Right lobe of liver (tissue), 6 donors: Measurements from ENCODE around the gene CADM2. TPM values are rescaled to one million over a fixed set of nuclear protein-coding genes. Genes with fewer than 3 reads are reported as not detected.

Experiments
- ATAC-seq, 4 donors: fragments of 200-7000 bp; cut with Tn5 transposase; one replicate each; pipeline ENCODE4 v1.9.1; 2020; ENCODE audit warnings: mild to moderate bottlenecking in 4 of 4, moderate library complexity in 4 of 4
- DNase-seq, 3 donors: peaks; one replicate each; pipeline ENCODE4 v3.0.0-alpha.2; 2020
- H3K27ac ChIP-seq, 3 donors: fragments of 200-600 bp; one replicate each; pipeline ENCODE4 v1.8.0; 2022
- H3K27me3 ChIP-seq, 2 donors: fragments of 200-600 bp; one replicate each; pipeline ENCODE4 v1.8.0; 2022
- H3K36me3 ChIP-seq, 4 donors: fragments of 200-600 bp; sonication (generic) in 1 of 4; one replicate each; pipeline versions ENCODE4 v1.5.1 to v1.8.0; 2017 to 2022; ENCODE audit warnings: control low read depth in 1 of 4
- H3K4me1 ChIP-seq, 4 donors: fragments of 200-600 bp; sonication (generic) in 1 of 4; one replicate each; pipeline versions ENCODE4 v1.5.1 to v1.8.0; 2017 to 2022; ENCODE audit warnings: control low read depth in 1 of 4
- H3K4me3 ChIP-seq, 3 donors: fragments of 200-600 bp; one replicate each; pipeline ENCODE4 v1.8.0; 2022
- H3K9me3 ChIP-seq, 4 donors: fragments of 200-600 bp; sonication (generic) in 1 of 4; one replicate each; pipeline versions ENCODE4 v1.5.1 to v1.8.0; 2017 to 2022; ENCODE audit warnings: control low read depth in 1 of 4
- POLR2A ChIP-seq: fragments of 450-650 bp; IDR thresholded peaks from one replicate; pipeline ENCODE4 v1.6.1; 2017; ENCODE audit warnings: antibody characterized with exemption, mild to moderate bottlenecking
- WGBS: methylation state at CpG from one replicate; pipeline ENCODE4 v1.1.6; 2018; ENCODE audit warnings: low coverage, low lambda C conversion rate; ENCODE audit not compliant: insufficient coverage; ENCODE audit errors: missing lambda C conversion rate; 5-methylcytosine and 5-hydroxymethylcytosine counted together
- intact Hi-C, 2 donors: fragments of 100-400 bp; cut with DNase I; formaldehyde crosslinking; loops; one replicate each; pipeline versions ENCODE4 v1.11.2 to v1.14.1; 2022
- total RNA-seq, 6 experiments: library from RNA; depleted of rRNA in 2 of 6; stranded (reverse); fragments of >200 nt in 2 of 6; fragmentation: NEBNext Ultra II Directional in 3 of 6; extraction: Animal tissue kit (Norgen Biotek cat#: 25700) in 3 of 6; gene quantifications; one replicate each; pipeline versions ENCODE4 v1.1.0 to v1.2.4, GENCODE V29; 2016 to 2023
- TF ChIP-seq, protein P1 (sequence below), 4 donors: fragments of 200-600 bp in 3 of 4; fragments of 450-650 bp in 1 of 4; IDR thresholded peaks; one replicate each; pipeline versions ENCODE4 v1.5.1 to v1.8.0; 2016 to 2022; ENCODE audit warnings: antibody characterized with exemption in 4 of 4, mild to moderate bottlenecking in 2 of 4
- donor health status: DM: no; HTN: yes; CAD: no.
- donor health status: DM: no; HTN: no; CAD: no.
- donor health status: DM: no; HTN: no; CAD: no.
- donor health status: DM: no; HTN: yes; CAD: no.
- donor health status: DM: no; HTN: yes; CAD: no.

The CADM2 gene
- total RNA-seq, 6 experiments from 2014 or later, result under 0.01 to 1.7 (median 0.15) TPM

DNA sequence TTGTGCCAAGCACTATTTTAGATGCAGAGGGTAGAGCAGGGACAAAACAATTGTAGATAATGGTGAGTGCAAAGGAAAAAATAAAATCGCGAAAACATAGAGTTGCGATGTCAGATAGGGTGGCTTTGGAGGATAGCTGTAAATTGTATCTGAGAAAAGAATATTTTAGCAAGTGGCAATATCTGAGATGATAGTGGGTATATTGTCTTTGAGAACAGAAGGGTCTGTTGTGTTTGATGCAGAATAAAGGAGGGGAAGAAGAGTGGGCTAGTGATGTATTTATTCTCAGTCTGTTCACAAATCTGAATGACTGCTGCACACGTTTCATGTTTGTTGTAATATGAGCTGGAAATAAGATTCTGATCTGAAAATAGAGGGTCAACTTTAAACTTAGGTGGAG lies 396.8 kb downstream of the CADM2 start:
- Histone ChIP-seq H3K4me1 (no peaks in the 10 kb centered on the region), H3K27ac (no peak overlapping the region), H3K4me3 (no peak overlapping the region), H3K27me3 (no peaks in the 10 kb centered on the region), H3K9me3 (no peaks in the 10 kb centered on the region), H3K36me3 (no peaks in the 10 kb centered on the region)
- TF ChIP-seq, protein P1, sequence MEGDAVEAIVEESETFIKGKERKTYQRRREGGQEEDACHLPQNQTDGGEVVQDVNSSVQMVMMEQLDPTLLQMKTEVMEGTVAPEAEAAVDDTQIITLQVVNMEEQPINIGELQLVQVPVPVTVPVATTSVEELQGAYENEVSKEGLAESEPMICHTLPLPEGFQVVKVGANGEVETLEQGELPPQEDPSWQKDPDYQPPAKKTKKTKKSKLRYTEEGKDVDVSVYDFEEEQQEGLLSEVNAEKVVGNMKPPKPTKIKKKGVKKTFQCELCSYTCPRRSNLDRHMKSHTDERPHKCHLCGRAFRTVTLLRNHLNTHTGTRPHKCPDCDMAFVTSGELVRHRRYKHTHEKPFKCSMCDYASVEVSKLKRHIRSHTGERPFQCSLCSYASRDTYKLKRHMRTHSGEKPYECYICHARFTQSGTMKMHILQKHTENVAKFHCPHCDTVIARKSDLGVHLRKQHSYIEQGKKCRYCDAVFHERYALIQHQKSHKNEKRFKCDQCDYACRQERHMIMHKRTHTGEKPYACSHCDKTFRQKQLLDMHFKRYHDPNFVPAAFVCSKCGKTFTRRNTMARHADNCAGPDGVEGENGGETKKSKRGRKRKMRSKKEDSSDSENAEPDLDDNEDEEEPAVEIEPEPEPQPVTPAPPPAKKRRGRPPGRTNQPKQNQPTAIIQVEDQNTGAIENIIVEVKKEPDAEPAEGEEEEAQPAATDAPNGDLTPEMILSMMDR (IDR thresholded peaks at IDR 0.05), result no peak
- no peak for TF ChIP-seq POLR2A
- 65% methylated on average over 4 of the region's 4 CpGs for WGBS
- intact Hi-C loops, result no loop called here
- no peak for ATAC-seq
- DNase-seq, result no peak

DNA sequence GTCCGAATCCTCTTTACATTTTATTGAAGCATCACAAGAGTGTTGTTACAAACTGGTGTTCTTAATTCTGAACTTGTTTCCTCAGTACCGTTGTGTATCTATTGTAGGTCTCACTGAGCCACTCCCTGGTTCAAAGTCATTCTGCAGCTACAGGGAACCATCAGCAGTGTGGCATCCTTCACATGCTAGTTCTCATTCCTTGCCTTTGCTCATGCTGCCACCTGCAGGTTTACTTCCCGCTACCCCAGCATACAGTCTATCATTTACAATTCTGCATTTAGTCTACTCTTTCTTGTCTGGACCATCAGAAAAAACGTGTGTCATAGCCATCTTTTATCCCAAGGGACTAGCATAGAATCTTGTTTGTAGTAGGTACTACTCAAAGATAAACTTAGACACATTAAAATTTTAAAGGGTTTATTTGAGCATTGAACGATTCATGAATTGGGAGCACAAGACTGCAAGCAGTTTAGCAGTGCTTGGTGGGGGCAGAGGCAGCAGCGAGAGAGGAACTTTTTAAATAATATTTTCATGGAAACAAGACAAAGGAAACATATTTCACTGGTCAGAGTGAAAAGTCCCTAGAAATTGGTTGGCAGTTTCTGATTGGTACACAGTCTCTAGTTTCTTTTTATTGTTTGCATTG lies 402.1 kb downstream of the CADM2 start:
- 14% methylated on average over 6 of the region's 6 CpGs for WGBS
- peak; percentile 91 to 96 (median 94) for ATAC-seq
- TF ChIP-seq, protein P1 (IDR thresholded peaks at IDR 0.05), result peak; percentile 51 to 59 (median 56)
- no peak for TF ChIP-seq POLR2A
- DNase-seq, result peak in 2 of 3 donors; percentile 31 to 63
- Histone ChIP-seq H3K36me3 (no peaks in the 10 kb centered on the region), H3K4me3 (no peak overlapping the region), H3K27me3 (no peaks in the 10 kb centered on the region), H3K4me1 (no peaks in the 10 kb centered on the region), H3K27ac (no peak overlapping the region), H3K9me3 (no peaks in the 10 kb centered on the region)
- intact Hi-C loops, result no loop called here

DNA sequence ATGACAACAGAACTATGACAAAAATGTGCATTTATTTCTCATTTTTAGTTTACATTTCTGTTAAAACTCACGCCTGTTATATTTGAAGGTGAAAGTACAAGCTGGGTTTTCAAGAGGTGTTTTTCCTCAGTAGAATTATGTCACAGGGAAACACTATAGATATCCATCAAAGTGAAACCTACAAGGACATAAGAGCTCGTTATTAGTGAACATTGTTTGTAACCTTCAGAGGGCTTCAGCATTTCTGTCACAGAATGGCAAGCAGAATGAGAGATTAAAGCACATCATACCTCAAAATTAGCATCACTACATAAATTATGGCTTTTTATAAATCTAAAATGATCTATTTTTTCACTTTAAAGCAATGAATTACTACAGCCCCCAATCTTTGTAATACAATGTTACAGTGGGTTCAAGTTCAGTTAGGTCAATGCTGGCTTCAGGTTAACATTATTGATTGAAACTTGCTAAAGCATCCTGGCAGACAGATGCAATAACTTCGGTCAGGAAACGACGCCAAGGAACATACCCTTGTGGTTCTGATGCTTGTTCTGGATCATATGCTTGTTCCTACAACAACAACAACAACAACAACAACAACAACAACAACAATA lies 405.6 kb downstream of the CADM2 start:
- 25% methylated on average over 5 of the region's 5 CpGs for WGBS
- H3K4me3 ChIP-seq, result no peak overlapping the region
- no peaks in the 10 kb centered on the region for H3K27me3 ChIP-seq
- no peak for DNase-seq
- no peaks in the 10 kb centered on the region for H3K4me1 ChIP-seq
- H3K36me3 ChIP-seq, result no peaks in the 10 kb centered on the region
- H3K27ac ChIP-seq, result no peak overlapping the region
- intact Hi-C loops, result no loop called here
- no peaks in the 10 kb centered on the region for H3K9me3 ChIP-seq
- no peak for ATAC-seq
- TF ChIP-seq POLR2A, result no peak
- TF ChIP-seq, protein P1 (IDR thresholded peaks at IDR 0.05), result no peak

DNA sequence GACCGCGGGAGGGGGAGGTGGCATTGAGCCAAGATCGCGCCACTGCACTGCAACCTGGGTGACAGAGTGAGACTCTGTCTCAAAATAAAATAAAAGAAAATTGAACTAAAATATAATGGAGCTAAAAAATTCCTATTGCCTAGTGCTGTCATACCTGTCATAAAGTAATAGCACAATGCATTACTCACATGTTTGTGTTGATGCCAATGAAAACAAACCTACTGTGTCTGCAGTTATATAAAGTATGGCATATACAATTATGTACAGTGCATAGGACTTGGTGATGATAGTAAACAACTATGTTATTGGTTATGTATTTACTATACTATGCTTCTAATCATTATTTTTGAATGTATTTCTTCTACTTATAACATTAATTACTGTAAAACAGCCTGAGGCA lies 411.6 kb downstream of the CADM2 start:
- intact Hi-C loops, result no loop called here
- Histone ChIP-seq H3K9me3 (no peaks in the 10 kb centered on the region), H3K27me3 (no peaks in the 10 kb centered on the region), H3K36me3 (no peaks in the 10 kb centered on the region), H3K4me3 (no peak overlapping the region), H3K4me1 (no peaks in the 10 kb centered on the region), H3K27ac (no peak overlapping the region)
- ATAC-seq (no peak), DNase-seq (no peak)
- WGBS, result 70% methylated on average over 4 of the region's 4 CpGs
- TF ChIP-seq, protein P1 (IDR thresholded peaks at IDR 0.05), result no peak
- no peak for TF ChIP-seq POLR2A
